B cell (primary cell): ENCODE measurements around the gene BUB1.
"Not testable (repeated sequence)": the region's sequence is repeated elsewhere in the genome, so short reads cannot be mapped to it uniquely, and the experiment has no call there.

Experiments
- CTCF ChIP-seq: fragments of 200-600 bp; IDR thresholded peaks from one replicate; pipeline ENCODE4 v1.8.0; 2022; ENCODE audit warnings: antibody characterized with exemption, mild to moderate bottlenecking
- EZH2 ChIP-seq: IDR thresholded peaks from 2 replicates; pipeline ENCODE4 v1.6.1; 2012; ENCODE audit warnings: borderline replicate concordance, low read depth, mild to moderate bottlenecking, moderate library complexity, low read length; ENCODE audit not compliant: insufficient read depth, poor library complexity, severe bottlenecking

- TF ChIP-seq CTCF, EZH2: not testable (repeated sequence)
These were observed 67.1 kb downstream of the BUB1 start for GRCh38 chr2:110610613-110611250.
